Activated T-helper 1 cell treated with anti-CD3 and anti-CD28 coated beads, Interleukin-12 subunit alpha, Interleukin-12 subunit beta, Interleukin-2, Interleukin-4 antibody, amounts not matched to agents 30 ng/mL and 10 ng/mL and 1 ng/mL, durations not matched to agents 14 hours and 24 hours and 36 hours (primary cell): ENCODE data around the gene CD3G. TPM values are rescaled to one million over a fixed set of nuclear protein-coding genes. Genes with fewer than 3 reads are reported as not detected.
"Not testable (repeated sequence)": the region's sequence is repeated elsewhere in the genome, so short reads cannot be mapped to it uniquely, and the experiment has no call there.

Experiments used
- DNase-seq: peaks from one replicate; pipeline ENCODE4 v3.0.0; 2021; ENCODE audit warnings: low spot score
- H3K27ac Mint-ChIP-seq: one replicate; pipeline ENCODE4 v1.8.0; 2021; ENCODE audit warnings: mild to moderate bottlenecking, mixed read lengths
- H3K27me3 Mint-ChIP-seq: one replicate; pipeline ENCODE4 v1.8.0; 2022; ENCODE audit warnings: mild to moderate bottlenecking, moderate library complexity, mixed read lengths; ENCODE audit not compliant: insufficient read depth
- H3K36me3 Mint-ChIP-seq: one replicate; pipeline ENCODE4 v1.8.0; 2021; ENCODE audit warnings: low read depth, mixed read lengths
- H3K4me1 Mint-ChIP-seq: one replicate; pipeline ENCODE4 v1.8.0; 2021; ENCODE audit warnings: low read depth, mixed read lengths
- H3K4me3 Mint-ChIP-seq: one replicate; pipeline ENCODE4 v1.8.0; 2021; ENCODE audit warnings: mild to moderate bottlenecking, moderate library complexity, mixed read lengths
- H3K9me3 Mint-ChIP-seq: one replicate; pipeline ENCODE4 v1.8.0; 2021; ENCODE audit warnings: mixed read lengths
- intact Hi-C: fragments of 100-400 bp; cut with micrococcal nuclease; formaldehyde crosslinking; loops from one replicate; pipeline ENCODE4 v1.15.1; 2024
- total RNA-seq: library from RNA; stranded (reverse); gene quantifications from 2 replicates; pipeline ENCODE4 v1.2.3, GENCODE V29; 2022

The CD3G gene
- total RNA-seq, result 134 and 145 TPM in 2 replicates

DNA sequence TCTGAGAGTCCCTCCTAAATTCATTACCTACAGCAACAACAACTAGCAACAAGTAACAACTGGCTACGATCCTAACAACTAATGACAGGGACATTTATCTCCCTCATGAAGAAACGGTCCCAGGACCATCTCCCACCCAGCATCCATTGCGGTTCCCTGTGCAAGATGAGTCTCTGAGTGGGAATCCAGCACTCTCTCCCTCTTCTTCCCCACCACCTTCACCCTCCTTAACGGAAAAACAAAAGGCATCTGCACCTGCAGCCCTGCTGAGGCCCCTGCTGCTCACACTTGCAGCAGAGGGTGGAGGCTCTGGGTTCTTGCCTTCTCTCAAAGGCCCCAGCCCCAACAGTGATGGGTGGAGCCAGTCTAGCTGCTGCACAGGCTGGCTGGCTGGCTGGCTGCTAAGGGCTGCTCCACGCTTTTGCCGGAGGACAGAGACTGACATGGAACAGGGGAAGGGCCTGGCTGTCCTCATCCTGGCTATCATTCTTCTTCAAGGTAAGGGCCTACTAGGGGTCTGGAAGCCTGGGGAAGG, at the start of gene CD3G:
Gene CD3G (plus strand): TSS at position 364 of the 535 bp plus-strand sequence. CDS start 80 bp downstream, at position 444.
- Mint-ChIP-seq H3K4me1 (peaks cover 82% of the 10 kb centered on the region), H3K9me3 (no peaks in the 10 kb centered on the region), H3K27ac (peak within 1 kb of the TSS; percentile 86), H3K27me3 (no peaks in the 10 kb centered on the region), H3K4me3 (peak within 1 kb of the TSS; percentile 90), H3K36me3 (peaks cover 49% of the 10 kb centered on the region)
- peak; percentile 69 for DNase-seq
- intact Hi-C loops, result loop anchor here (1.0 to 5.0 kb wide), 4 partner anchors 15 to 197 kb away; partner anchors contain the start of genes KMT2A and UBE4A

DNA sequence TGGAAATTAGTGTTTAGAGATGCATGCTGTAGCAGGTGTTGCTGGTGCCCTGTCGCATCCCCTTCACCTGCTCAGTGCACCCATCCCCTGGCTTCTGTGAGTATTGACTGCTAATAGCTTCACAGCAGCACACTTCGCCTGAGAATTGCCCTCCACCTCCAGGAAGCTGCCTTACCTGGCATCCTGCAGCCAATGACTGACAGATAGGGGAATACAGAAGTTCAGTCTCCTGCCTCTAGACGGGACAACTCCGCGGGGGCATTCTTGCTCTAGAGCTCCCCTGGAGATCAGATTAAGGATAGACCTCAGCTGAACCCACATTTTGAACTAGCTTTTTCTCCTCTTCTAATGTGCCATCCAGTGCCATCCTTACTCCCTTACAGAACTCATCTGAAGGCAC, 48.9 kb upstream of the CD3G start:
- peaks cover 31% of the 10 kb centered on the region for H3K4me1 Mint-ChIP-seq
- DNase-seq, result no peak
- peaks cover under 1% of the 10 kb centered on the region for H3K36me3 Mint-ChIP-seq
- H3K27ac Mint-ChIP-seq, result no peak overlapping the region
- H3K9me3 Mint-ChIP-seq, result no peaks in the 10 kb centered on the region
- no peaks in the 10 kb centered on the region for H3K27me3 Mint-ChIP-seq
- intact Hi-C loops, result loop anchor here (1.0 kb wide), 1 partner anchor 97 kb away; no protein-coding TSS in a partner anchor
- no peak overlapping the region for H3K4me3 Mint-ChIP-seq

DNA sequence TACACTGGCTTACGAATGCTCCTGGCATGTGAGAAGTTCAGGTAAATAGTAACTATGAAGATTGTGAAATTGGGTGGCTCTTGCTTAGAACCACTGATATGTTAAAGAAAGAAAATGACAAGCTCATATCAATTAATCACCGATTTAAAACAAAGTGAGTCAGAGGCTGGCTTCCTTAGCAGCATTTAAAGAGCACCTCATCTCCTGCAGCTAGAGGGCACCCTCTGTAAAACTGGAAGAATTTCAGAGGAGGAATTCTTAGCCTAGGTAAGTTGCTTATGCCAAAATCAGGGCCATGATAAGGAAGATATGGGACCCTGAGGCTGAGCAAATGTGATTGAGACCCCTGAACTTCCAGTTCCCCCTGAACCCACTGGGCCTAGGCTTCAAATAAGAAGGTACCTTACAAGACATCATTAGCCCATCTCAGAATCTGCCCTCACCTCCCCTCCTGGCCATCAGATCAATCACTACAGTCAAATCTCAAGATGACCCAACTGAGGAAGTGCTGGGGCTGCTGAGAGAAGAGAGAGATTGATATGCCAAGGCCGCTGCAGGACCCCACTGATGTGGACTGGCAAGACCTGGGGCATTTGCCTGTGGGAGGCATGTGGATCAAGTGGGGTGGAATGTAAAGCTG, 48.2 kb upstream of the CD3G start:
- no peaks in the 10 kb centered on the region for H3K9me3 Mint-ChIP-seq
- H3K4me1 Mint-ChIP-seq, result peaks cover 29% of the 10 kb centered on the region
- no peak for DNase-seq
- intact Hi-C loops, result loop anchor here (1.0 kb wide), 3 partner anchors 9 to 98 kb away; no protein-coding TSS in a partner anchor
- no peak overlapping the region for H3K4me3 Mint-ChIP-seq
- H3K27me3 Mint-ChIP-seq, result no peaks in the 10 kb centered on the region
- peaks cover 2% of the 10 kb centered on the region for H3K36me3 Mint-ChIP-seq
- no peak overlapping the region for H3K27ac Mint-ChIP-seq

DNA sequence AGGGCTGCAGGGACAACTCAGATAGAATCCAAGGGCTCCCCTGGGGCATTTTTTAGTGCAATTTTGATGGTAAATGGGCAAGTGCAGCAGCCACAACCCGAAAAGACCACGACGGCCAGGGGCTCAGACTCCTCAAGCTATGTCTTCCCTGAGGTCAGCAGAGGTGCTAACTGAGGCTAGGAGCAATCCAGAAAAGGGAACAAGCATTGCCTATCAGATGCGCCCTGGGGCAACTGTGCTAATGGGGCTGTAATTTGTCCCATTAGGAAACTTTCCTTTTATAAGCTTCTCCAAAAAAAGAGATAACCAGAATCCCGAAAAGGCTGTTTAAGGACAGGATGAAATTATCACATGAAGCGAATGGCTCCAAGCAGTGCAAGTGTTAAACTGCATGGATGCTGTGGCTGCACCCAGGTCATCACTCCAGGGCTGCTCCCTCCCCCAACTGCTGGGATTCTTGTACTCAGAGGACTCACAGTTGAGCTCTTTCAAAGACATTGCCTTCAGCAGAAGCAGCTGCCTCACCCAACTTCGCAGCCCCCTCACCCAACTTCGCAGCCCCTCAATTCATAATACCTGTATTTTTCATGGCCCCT, 42.4 kb upstream of the CD3G start:
- intact Hi-C loops, result no loop called here
- Mint-ChIP-seq H3K9me3 (no peaks in the 10 kb centered on the region), H3K27me3 (no peaks in the 10 kb centered on the region), H3K27ac (no peak overlapping the region), H3K36me3 (peaks cover 17% of the 10 kb centered on the region), H3K4me1 (peaks cover 33% of the 10 kb centered on the region), H3K4me3 (no peak overlapping the region)
- no peak for DNase-seq

DNA sequence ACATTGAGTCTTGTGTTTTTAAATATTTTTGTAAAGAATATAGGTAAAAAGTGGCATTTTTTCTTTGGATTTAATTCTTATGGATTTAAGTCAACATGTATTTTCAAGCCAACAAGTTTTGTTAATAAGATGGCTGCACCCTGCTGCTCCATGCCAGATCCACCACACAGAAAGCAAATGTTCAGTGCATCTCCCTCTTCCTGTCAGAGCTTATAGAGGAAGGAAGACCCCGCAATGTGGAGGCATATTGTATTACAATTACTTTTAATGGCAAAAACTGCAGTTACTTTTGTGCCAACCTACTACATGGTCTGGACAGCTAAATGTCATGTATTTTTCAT, 39.9 kb upstream of the CD3G start:
- H3K4me3 Mint-ChIP-seq, result peak overlapping the region; percentile 99
- peak overlapping the region; percentile 98 for H3K27ac Mint-ChIP-seq
- H3K36me3 Mint-ChIP-seq, result peaks cover 42% of the 10 kb centered on the region
- no peaks in the 10 kb centered on the region for H3K9me3 Mint-ChIP-seq
- intact Hi-C loops, result loop anchor here (1.0 to 2.0 kb wide), 3 partner anchors 53 to 135 kb away; partner anchors contain the start of gene UBE4A
- DNase-seq, result no peak
- H3K4me1 Mint-ChIP-seq, result peaks cover 57% of the 10 kb centered on the region
- H3K27me3 Mint-ChIP-seq, result no peaks in the 10 kb centered on the region

DNA sequence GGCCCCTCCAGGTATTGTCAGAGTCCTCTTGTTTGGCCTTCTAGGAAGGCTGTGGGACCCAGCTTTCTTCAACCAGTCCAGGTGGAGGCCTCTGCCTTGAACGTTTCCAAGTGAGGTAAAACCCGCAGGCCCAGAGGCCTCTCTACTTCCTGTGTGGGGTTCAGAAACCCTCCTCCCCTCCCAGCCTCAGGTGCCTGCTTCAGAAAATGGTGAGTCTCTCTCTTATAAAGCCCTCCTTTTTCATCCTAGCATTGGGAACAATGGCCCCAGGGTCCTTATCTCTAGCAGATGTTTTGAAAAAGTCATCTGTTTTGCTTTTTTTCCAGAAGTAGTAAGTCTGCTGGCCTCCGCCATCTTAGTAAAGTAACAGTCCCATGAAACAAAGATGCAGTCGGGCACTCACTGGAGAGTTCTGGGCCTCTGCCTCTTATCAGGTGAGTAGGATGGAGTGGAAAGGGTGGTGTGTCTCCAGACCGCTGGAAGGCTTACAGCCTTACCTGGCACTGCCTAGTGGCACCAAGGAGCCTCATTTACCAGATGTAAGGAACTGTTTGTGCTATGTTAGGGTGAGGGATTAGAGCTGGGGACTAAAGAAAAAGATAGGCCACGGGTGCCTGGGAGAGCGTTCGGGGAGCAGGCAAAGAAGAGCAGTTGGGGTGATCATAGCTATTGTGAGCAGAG, 39.4 kb upstream of the CD3G start, which contains the start of gene CD3E:
Gene CD3E (plus strand): TSS at position 163 of the 681 bp plus-strand sequence. CDS start 223 bp downstream, at position 386.
- Mint-ChIP-seq H3K36me3 (peaks cover 47% of the 10 kb centered on the region), H3K27me3 (no peaks in the 10 kb centered on the region), H3K4me3 (peak within 1 kb of the TSS; percentile 99), H3K4me1 (peaks cover 62% of the 10 kb centered on the region), H3K27ac (peak within 1 kb of the TSS; percentile 98), H3K9me3 (no peaks in the 10 kb centered on the region)
- intact Hi-C loops, result loop anchor here (1.0 to 5.0 kb wide), 9 partner anchors 8 to 487 kb away; partner anchors contain the start of genes ATP5MG, IFT46, IL10RA and UBE4A
- peak; percentile 60 for DNase-seq

DNA sequence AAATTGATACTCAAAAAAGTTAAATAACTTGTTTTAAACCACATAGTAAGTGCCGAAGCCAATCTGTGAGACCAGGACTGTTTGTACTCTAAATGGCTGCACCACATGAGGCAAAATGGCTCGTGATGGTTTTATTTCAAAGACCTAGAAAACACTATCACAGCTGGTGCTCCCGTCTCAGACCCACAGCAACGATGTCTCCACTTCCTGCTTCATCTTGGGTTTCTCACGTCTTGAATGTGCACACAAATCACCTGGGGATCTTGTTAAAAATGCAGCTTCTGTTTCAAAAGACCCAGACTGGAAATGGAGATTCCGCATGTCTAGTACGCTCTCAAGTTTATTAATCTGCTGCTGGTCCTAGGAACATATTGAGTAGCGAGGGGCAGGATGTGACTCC, 38.4 kb upstream of the CD3G start:
- Mint-ChIP-seq H3K27ac (peak overlapping the region; percentile 98), H3K27me3 (no peaks in the 10 kb centered on the region)

DNA sequence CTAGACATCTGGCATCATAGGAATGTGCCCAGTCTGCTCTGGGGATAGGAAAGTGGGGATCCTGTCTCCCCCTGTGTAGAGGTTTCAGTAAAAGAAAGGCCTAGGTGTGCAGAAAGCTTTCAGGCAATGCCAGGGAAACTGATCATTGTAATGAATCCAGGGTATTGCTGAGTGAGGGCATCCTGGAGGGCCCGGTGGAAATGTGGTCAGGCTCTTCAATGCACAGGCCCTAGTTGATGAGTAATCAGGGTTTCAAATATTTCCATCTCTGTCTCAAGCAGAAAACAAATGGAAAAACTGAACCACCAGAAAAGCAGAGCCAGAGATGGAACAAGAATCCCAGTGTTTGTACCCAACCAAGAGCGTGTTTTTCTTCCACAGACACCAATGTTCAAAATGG, 37.6 kb upstream of the CD3G start:
- Mint-ChIP-seq H3K36me3 (peaks cover 57% of the 10 kb centered on the region), H3K27ac (peak overlapping the region; percentile 88), H3K4me1 (peaks cover 70% of the 10 kb centered on the region), H3K27me3 (no peaks in the 10 kb centered on the region), H3K4me3 (peak overlapping the region; percentile 99), H3K9me3 (no peaks in the 10 kb centered on the region)
- intact Hi-C loops, result loop anchor here (1.0 to 5.0 kb wide), 7 partner anchors 36 to 489 kb away; partner anchors contain the start of genes CD3D, IFT46 and IL10RA
- DNase-seq, result no peak

More for the DNA sequence above, 38.4 kb upstream of the CD3G start:
- DNase-seq, result peak; percentile 38
- Mint-ChIP-seq H3K36me3 (peaks cover 51% of the 10 kb centered on the region), H3K4me1 (peaks cover 64% of the 10 kb centered on the region), H3K9me3 (no peaks in the 10 kb centered on the region), H3K4me3 (peak overlapping the region; percentile 99)
- intact Hi-C loops, result loop anchor here (1.0 to 5.0 kb wide), 10 partner anchors 9 to 488 kb away; partner anchors contain the start of genes ATP5MG, CD3D, IFT46 and IL10RA

DNA sequence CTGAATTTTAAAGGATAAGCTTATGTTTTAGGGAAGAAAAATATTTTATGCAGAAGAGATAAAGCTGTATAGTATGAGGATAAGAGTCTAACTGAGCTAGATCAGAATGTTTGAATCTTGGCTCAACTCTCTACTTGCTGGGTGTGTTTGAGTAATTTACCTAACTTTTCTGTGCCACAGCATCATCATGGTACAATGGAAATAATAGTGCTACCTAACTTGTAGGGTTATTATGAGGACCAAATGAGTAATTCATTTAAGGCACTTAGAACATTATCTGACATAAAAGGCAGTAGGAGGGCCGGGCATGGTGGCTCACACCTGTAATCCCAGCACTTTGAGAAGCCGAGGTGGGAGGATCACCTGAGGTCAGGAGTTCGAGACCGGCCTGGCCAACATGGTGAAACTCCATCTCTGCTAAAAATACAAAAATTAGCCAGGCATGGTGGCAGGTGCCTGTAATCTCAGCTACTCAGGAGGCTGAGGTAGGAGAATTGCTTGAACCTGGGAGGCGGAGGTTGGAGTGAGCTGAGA, 35.1 kb upstream of the CD3G start:
- not testable (repeated sequence) for H3K9me3 Mint-ChIP-seq, DNase-seq, H3K27me3 Mint-ChIP-seq
- Mint-ChIP-seq H3K27ac (peak overlapping the region; percentile 88), H3K4me1 (peaks cover 79% of the 10 kb centered on the region), H3K4me3 (peak overlapping the region; percentile 49), H3K36me3 (peaks cover 75% of the 10 kb centered on the region)
- intact Hi-C loops, result loop anchor here (5.0 kb wide), 4 partner anchors 178 to 492 kb away; partner anchors contain the start of genes IFT46 and IL10RA

DNA sequence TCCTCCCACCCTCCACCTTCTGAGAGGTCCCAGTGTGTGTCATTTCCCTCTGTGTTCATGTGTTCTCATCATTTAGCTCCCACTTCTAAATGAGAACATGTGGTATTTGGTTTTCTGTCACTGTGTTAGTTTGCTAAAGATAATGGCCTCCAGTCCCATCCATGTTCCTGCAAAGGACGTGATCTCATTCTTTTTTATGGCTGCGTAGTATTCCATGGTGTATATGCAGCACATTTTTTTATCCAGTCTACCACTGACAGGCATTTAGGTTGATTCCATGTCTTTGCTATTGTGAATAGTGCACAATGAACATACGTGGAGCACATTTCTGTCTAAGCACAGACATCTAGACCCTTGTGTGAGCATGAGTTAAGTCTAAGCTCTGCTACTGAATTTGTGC, 33.9 kb upstream of the CD3G start:
- DNase-seq, result no peak
- peaks cover 75% of the 10 kb centered on the region for H3K4me1 Mint-ChIP-seq
- no peaks in the 10 kb centered on the region for H3K9me3 Mint-ChIP-seq
- no peaks in the 10 kb centered on the region for H3K27me3 Mint-ChIP-seq
- H3K27ac Mint-ChIP-seq, result peak overlapping the region; percentile 72
- H3K4me3 Mint-ChIP-seq, result peak overlapping the region; percentile 43
- H3K36me3 Mint-ChIP-seq, result peaks cover 76% of the 10 kb centered on the region
- intact Hi-C loops, result no loop called here

DNA sequence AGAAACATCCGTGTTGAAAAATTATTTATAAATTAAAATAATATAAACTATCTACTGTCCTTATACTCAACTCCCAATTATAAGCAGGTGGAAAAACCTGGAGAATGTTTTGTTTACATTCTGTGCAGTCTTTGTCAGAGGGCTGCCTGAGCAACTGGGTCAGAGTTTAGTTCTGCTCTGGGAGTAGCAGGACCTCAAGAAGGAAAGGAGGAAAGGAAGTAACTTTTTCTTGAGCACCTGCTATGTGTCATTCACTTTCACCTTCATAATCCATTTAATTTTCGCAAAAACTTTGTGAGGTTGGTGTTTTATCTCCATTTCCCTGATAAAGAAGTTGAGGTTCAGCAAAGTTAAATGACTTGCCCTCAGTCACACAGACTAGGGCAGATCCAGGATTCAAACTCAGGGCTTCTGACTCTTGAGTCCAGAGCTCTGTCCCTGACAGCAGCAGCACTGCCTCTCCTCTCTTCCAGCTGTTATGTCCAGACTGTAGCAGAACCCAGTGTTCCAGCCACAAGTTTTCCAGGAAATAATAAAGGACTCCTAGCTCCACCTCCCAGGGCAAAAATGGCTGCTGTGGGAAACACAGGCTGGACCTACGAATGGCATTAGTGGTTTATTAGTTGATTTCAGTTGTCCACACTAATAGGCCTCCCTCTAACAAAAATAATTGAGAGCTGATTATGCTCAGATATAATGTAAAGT, 33.2 kb upstream of the CD3G start:
- no peaks in the 10 kb centered on the region for H3K9me3 Mint-ChIP-seq
- intact Hi-C loops, result no loop called here
- no peaks in the 10 kb centered on the region for H3K27me3 Mint-ChIP-seq
- H3K4me3 Mint-ChIP-seq, result no peak overlapping the region
- peak overlapping the region; percentile 32 for H3K27ac Mint-ChIP-seq
- peaks cover 78% of the 10 kb centered on the region for H3K36me3 Mint-ChIP-seq
- no peak for DNase-seq
- H3K4me1 Mint-ChIP-seq, result peaks cover 78% of the 10 kb centered on the region

DNA sequence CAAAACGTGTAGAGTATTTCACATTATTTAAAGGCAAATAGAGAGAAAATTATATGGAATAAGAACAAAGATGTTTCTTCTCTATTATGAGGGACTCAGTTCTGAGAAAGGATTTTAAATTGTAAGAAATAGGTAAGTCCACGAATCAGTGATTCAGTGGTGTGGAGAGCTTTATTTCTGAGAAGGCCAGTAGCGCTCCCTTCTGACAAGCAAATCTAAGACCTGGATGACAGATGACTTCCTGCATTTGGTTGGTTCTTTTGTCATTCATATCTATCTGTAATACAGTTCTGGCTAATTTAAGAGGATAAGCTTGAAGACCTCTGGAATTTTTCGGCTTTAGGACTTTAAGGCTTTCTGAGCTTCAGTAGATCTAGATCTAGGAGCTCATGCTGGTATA, 32.6 kb upstream of the CD3G start:
- Mint-ChIP-seq H3K27ac (no peak overlapping the region), H3K36me3 (peaks cover 80% of the 10 kb centered on the region), H3K27me3 (no peaks in the 10 kb centered on the region), H3K4me3 (no peak overlapping the region), H3K4me1 (peaks cover 81% of the 10 kb centered on the region), H3K9me3 (no peaks in the 10 kb centered on the region)
- DNase-seq, result no peak
- intact Hi-C loops, result no loop called here
